CD14-positive monocyte (primary cell): ENCODE results near the gene LSMEM2. TPM values are rescaled to one million over a fixed set of nuclear protein-coding genes. Genes with fewer than 3 reads are reported as not detected.

Experiments used
- DNase-seq, 3 donors: peaks; one replicate each; pipeline ENCODE4 v3.0.0-alpha.2; 2011 to 2022
- H2AFZ ChIP-seq: 2 replicates; pipeline ENCODE4 v1.6.0; 2012; ENCODE audit warnings: mild to moderate bottlenecking, low read depth, low read length, inconsistent platforms; ENCODE audit not compliant: insufficient read depth, poor library complexity, severe bottlenecking
- H3K27ac ChIP-seq, 2 donors: 1 replicate in 1 of 2; 2 replicates in 1 of 2; pipeline ENCODE4 v1.5.1; 2012 to 2013; ENCODE audit warnings: low read length in 2 of 2, control low read depth in 1 of 2, inconsistent platforms in 1 of 2, low read depth in 1 of 2, mild to moderate bottlenecking in 1 of 2
- H3K27me3 ChIP-seq, 2 donors: one replicate each; pipeline versions ENCODE4 v1.6.0 to v1.6.1; 2011 to 2013; ENCODE audit warnings: low read length in 2 of 2; ENCODE audit not compliant: control insufficient read depth in 2 of 2, insufficient read depth in 2 of 2
- H3K36me3 ChIP-seq, 2 donors: replicated peaks in 1 of 2; 1 replicate in 1 of 2; 2 replicates in 1 of 2; pipeline versions ENCODE4 v1.5.1 to v1.6.1; 2012 to 2013; ENCODE audit warnings: low read length in 2 of 2, control low read depth in 1 of 2, inconsistent platforms in 1 of 2, mild to moderate bottlenecking in 1 of 2; ENCODE audit not compliant: insufficient read depth in 2 of 2, control insufficient read depth in 1 of 2
- H3K4me1 ChIP-seq, 2 donors: 1 replicate in 1 of 2; 2 replicates in 1 of 2; pipeline versions ENCODE4 v1.5.1 to v1.6.1; 2012 to 2013; ENCODE audit warnings: low read length in 2 of 2, control low read depth in 1 of 2, inconsistent platforms in 1 of 2, mild to moderate bottlenecking in 1 of 2, moderate library complexity in 1 of 2; ENCODE audit not compliant: insufficient read depth in 2 of 2, control insufficient read depth in 1 of 2
- H3K4me2 ChIP-seq: replicated peaks from 2 replicates; pipeline ENCODE3; 2012; ENCODE audit warnings: low read length, moderate library complexity, mild to moderate bottlenecking; ENCODE audit not compliant: poor library complexity, severe bottlenecking; ENCODE audit errors: extremely low read depth
- H3K4me3 ChIP-seq, 3 experiments: fragments of 200-600 bp in 1 of 3; sonication (generic) in 1 of 3; replicated peaks in 1 of 3; 1 replicate in 2 of 3; 2 replicates in 1 of 3; pipeline ENCODE4 v1.5.1; 2011 to 2013; ENCODE audit warnings: low read length in 3 of 3, mild to moderate bottlenecking in 3 of 3, control low read depth in 2 of 3, low read depth in 2 of 3, inconsistent platforms in 1 of 3, moderate library complexity in 1 of 3
- H3K79me2 ChIP-seq: 2 replicates; pipeline ENCODE4 v1.6.0; 2012; ENCODE audit warnings: mild to moderate bottlenecking, control low read depth, inconsistent platforms, low read length, moderate library complexity; ENCODE audit not compliant: insufficient read depth
- H3K9ac ChIP-seq: 2 replicates; pipeline ENCODE4 v1.6.0; 2017; ENCODE audit warnings: low read length, mild to moderate bottlenecking; ENCODE audit not compliant: insufficient read depth, poor library complexity, severe bottlenecking
- H3K9me3 ChIP-seq, 2 donors: replicated peaks in 1 of 2; 1 replicate in 1 of 2; 2 replicates in 1 of 2; pipeline versions ENCODE4 v1.5.1 to v1.6.1; 2012 to 2013; ENCODE audit warnings: low read length in 2 of 2, control low read depth in 1 of 2; ENCODE audit not compliant: control insufficient read depth in 1 of 2, insufficient read depth in 1 of 2
- H4K20me1 ChIP-seq: 2 replicates; pipeline ENCODE4 v1.6.0; 2012; ENCODE audit warnings: mild to moderate bottlenecking, low read length, control low read depth, moderate library complexity; ENCODE audit not compliant: insufficient read depth
- H3K27ac Mint-ChIP-seq, 7 donors: one replicate each; pipeline ENCODE4 v1.8.0; 2020; ENCODE audit warnings: mild to moderate bottlenecking in 7 of 7, mixed read lengths in 7 of 7, moderate library complexity in 6 of 7, inconsistent platforms in 2 of 7
- H3K27me3 Mint-ChIP-seq, 3 donors: one replicate each; pipeline ENCODE4 v1.8.0; 2021 to 2022; ENCODE audit warnings: low read depth in 3 of 3, mild to moderate bottlenecking in 3 of 3, mixed read lengths in 3 of 3, moderate library complexity in 3 of 3, inconsistent platforms in 1 of 3
- H3K36me3 Mint-ChIP-seq, 2 donors: one replicate each; pipeline ENCODE4 v1.8.0; 2020; ENCODE audit warnings: mixed read lengths in 2 of 2, inconsistent platforms in 1 of 2, mild to moderate bottlenecking in 1 of 2
- H3K4me1 Mint-ChIP-seq: one replicate; pipeline ENCODE4 v1.8.0; 2020; ENCODE audit warnings: mild to moderate bottlenecking, mixed read lengths
- H3K4me3 Mint-ChIP-seq, 2 donors: one replicate each; pipeline ENCODE4 v1.8.0; 2020; ENCODE audit warnings: mild to moderate bottlenecking in 2 of 2, mixed read lengths in 2 of 2, moderate library complexity in 1 of 2
- H3K9me3 Mint-ChIP-seq, 7 donors: one replicate each; pipeline ENCODE4 v1.8.0; 2020 to 2022; ENCODE audit warnings: mixed read lengths in 7 of 7, mild to moderate bottlenecking in 6 of 7, moderate library complexity in 6 of 7, inconsistent platforms in 2 of 7
- CTCF ChIP-seq: fragments of 200-600 bp; IDR thresholded peaks from one replicate; pipeline ENCODE4 v1.8.0; 2022; ENCODE audit warnings: antibody characterized with exemption, mild to moderate bottlenecking
- WGBS: methylation state at CpG from one replicate; pipeline ENCODE4 v1.1.5; 2013; ENCODE audit warnings: missing lambda C conversion rate; ENCODE audit not compliant: insufficient coverage; 5-methylcytosine and 5-hydroxymethylcytosine counted together
- intact Hi-C, 2 donors: fragments of 100-400 bp; cut with micrococcal nuclease; formaldehyde crosslinking; loops; one replicate each; pipeline versions ENCODE4 v1.15.0 to v1.15.1; 2023
- polyA plus RNA-seq, 3 donors: library from polyadenylated mRNA; depleted of rRNA in 1 of 3; unstranded in 2 of 3; stranded (reverse) in 1 of 3; fragments of 300-500 nt in 2 of 3; fragments of >200 nt in 1 of 3; fragmentation: Illumina TruSeq in 2 of 3; gene quantifications; 1 replicate in 2 of 3; 2 replicates in 1 of 3; pipeline ENCODE4 v1.2.3, GENCODE V29; 2012 to 2021

The LSMEM2 gene
- polyA plus RNA-seq, 3 donors: not detected

GRCh38 chr3:50231581-50231980 is 47.3 kb upstream of the LSMEM2 start:
- no peak for DNase-seq
- no peaks in the 10 kb centered on the region for H3K9me3 Mint-ChIP-seq
- no peak overlapping the region for H2AFZ ChIP-seq
- peak overlapping the region; percentile 78 for H3K4me2 ChIP-seq
- peaks cover 84% of the 10 kb centered on the region for H3K79me2 ChIP-seq
- WGBS: 100% methylated on average over 5 of the region's 5 CpGs
- no peaks in the 10 kb centered on the region for H3K36me3 ChIP-seq
- no peak overlapping the region for H3K27ac ChIP-seq
- peaks cover 81% of the 10 kb centered on the region for H3K4me1 Mint-ChIP-seq
- H3K4me1 ChIP-seq: peaks cover 85 to 90% of the 10 kb centered on the region in 2 donors
- peak overlapping the region in 1 of 3 experiments; percentile 71 for H3K4me3 ChIP-seq
- no peak overlapping the region for H3K4me3 Mint-ChIP-seq
- H3K27ac Mint-ChIP-seq: peak overlapping the region in 2 of 7 donors; percentile 42 to 95
- peaks cover 0 to 3% of the 10 kb centered on the region in 2 donors for H3K36me3 Mint-ChIP-seq
- peaks cover 3 to 5% (median 3%) of the 10 kb centered on the region in 3 donors for H3K27me3 Mint-ChIP-seq
- TF ChIP-seq CTCF: no peak
- no peaks in the 10 kb centered on the region for H3K27me3 ChIP-seq
- H3K9me3 ChIP-seq: no peaks in the 10 kb centered on the region
- H4K20me1 ChIP-seq: peaks cover 5% of the 10 kb centered on the region
- intact Hi-C loops: loop anchor here in 1 of 2 donors (1.0 kb wide), 1 partner anchor 13 kb away; no protein-coding TSS in a partner anchor
- H3K9ac ChIP-seq: no peak overlapping the region

GRCh38 chr3:50232303-50232702 is 46.6 kb upstream of the LSMEM2 start:
- Histone ChIP-seq H3K36me3 (peaks cover 0 to 3% of the 10 kb centered on the region in 2 donors), H3K9me3 (no peaks in the 10 kb centered on the region), H3K27ac (no peak overlapping the region), H3K4me2 (no peak overlapping the region), H4K20me1 (peaks cover 12% of the 10 kb centered on the region), H3K4me1 (peaks cover 79 to 83% of the 10 kb centered on the region in 2 donors), H3K79me2 (peaks cover 91% of the 10 kb centered on the region), H3K27me3 (no peaks in the 10 kb centered on the region), H2AFZ (no peak overlapping the region), H3K4me3 (no peak overlapping the region), H3K9ac (no peak overlapping the region)
- DNase-seq: no peak
- 100% methylated on average over 1 of the region's 3 CpGs for WGBS
- TF ChIP-seq CTCF: no peak
- Mint-ChIP-seq H3K4me3 (no peak overlapping the region), H3K27ac (peak overlapping the region in 1 of 7 donors; percentile 70), H3K36me3 (peaks cover 3 to 9% of the 10 kb centered on the region in 2 donors), H3K9me3 (no peaks in the 10 kb centered on the region), H3K4me1 (peaks cover 75% of the 10 kb centered on the region), H3K27me3 (peaks cover 0 to 2% (median 2%) of the 10 kb centered on the region in 3 donors)
- intact Hi-C loops: no loop called here
